Embryonic facial prominence (tissue), 1 donor: Measurements from ENCODE around the gene POLR3E.

Experiments
- DNase-seq: peaks from one replicate; pipeline ENCODE4 v3.0.0-alpha.2; 2016; ENCODE audit errors: extremely low spot score

POLR3E gene

DNA sequence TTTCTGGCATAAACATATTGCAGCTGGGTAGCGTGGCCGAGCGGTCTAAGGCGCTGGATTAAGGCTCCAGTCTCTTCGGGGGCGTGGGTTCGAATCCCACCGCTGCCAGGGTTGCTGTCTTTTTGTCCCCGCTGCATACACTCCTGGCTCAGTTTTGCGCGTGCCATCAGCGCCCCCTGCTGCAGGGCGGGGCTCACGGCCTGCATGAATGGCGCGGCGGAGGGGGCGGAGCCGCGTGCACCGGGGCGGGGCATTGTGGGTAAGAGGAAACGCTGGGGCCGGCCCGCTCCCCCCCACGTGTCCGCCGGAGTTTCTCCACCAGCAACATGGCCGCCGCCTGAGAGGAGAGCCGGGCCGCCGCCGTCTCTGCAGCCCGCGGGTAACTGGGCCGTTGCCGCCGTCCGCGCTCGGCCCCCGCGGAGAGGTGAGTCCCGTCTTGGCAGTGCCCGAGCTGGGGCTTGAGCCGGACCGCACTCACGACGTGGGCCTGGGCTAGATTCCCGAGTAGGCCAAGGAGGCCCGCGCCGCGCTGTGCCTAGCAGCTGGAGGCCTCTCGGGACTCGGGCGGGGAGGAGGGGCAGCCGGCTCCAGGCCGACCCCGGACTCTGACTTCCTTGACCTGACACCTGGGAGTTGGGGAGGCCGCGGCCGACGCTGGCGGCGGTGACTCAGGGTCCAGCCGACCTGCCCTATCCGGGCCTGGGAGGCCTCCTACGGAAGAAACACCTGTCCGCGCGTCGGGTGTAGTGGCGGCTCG is at the start of gene POLR3E:
Gene POLR3E, plus strand, starts transcription at position 296 of the 757 bp plus-strand sequence. CDS start 5,560 bp downstream, outside the sequence.
- peak; percentile 94 for DNase-seq

DNA sequence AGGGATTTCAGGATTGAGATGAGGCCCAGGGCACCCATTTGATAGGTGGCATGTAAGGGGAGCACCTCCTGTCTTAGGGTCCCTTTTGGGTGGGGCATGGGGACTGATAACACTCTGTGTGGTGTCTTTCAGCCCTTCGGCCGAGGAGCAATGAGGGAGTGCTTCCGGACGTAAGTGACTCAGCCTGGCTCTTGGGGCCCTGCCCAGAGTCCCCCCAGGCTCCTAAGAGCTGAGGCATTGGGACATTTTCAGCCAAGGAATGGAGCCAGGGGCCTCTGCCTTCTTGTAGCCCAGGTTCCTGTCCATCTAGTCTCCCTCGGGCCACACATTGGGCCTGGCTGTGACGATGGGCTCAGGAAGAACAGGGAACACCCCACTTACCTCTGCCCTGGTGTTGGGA is 46.7 kb upstream of the POLR3E start:
- DNase-seq, result no peak

DNA sequence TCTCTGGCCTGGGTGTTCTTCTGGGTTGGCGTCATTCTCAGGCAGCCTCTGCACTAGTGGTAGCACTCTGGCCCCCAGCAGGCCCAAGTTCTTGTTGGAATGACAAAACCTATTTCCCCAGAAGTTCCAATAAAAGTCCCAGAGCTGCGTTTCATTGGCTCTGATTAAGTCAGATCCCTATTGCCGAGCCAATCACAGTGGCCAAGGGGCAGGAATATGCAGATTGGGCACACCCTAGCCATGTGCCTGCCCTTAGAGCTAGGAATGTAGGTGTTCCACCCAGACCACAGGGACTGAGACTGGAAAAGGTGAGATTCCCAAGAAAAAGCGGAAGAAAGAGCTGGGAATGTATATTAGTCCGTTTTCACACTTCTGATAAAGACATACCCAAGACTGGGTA is 44.9 kb upstream of the POLR3E start:
- DNase-seq, result no peak

GRCh38 chr16:22253272-22253671 is 43.9 kb upstream of the POLR3E start:
- DNase-seq, result no peak

- DNase-seq, result no peak
These were observed 41.9 kb upstream of the POLR3E start for GRCh38 chr16:22255335-22255734.

- DNase-seq, result no peak
These were observed 39.8 kb upstream of the POLR3E start for GRCh38 chr16:22257440-22257839.

DNA sequence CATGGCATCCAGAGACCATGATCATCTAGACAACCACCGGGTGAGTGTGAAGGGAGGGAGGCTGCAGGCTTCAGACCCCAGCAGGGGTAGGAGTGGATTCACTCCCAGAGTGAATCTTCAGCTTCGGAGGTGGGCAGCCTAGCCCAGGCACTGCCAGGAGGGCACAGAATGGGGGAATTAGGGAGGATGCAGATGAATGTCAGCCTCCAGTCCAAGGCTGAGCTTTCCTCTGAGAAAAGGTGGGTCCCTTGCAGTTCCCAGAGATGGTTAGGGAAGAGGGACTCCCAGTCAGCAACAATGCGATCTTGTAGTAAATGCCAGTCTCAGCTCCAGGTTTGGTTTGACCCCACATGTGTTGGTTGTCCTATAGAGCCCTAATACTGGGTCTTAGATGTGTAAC is 36.7 kb upstream of the POLR3E start:
- no peak for DNase-seq

DNA sequence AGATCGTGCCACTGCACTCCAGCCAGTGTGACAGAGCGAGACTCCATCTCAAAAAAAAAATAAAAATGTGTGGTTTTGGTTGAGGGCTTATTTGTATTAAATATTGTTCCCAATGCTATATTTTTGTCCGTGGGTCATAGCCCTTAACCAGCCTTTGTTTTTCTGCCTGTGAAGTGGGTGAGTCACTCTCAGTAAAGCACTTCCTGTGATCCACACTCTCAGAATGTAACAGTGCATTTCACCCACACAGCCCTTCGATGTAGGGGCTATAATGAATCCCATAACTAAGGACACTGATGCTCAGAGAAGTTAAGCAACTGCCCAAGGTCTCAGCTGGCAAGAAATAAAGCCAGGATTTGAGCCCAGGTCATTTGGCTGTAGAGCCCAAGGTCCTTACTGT is 34.7 kb upstream of the POLR3E start:
- no peak for DNase-seq

- no peak for DNase-seq
These were observed 32.4 kb upstream of the POLR3E start for GRCh38 chr16:22264786-22265185.

GRCh38 chr16:22265351-22265750 is 31.9 kb upstream of the POLR3E start:
- no peak for DNase-seq

- DNase-seq, result no peak
These were observed 30.7 kb upstream of the POLR3E start for GRCh38 chr16:22266546-22266945.

- DNase-seq, result no peak
These were observed 29.4 kb upstream of the POLR3E start for GRCh38 chr16:22267764-22268163.

DNA sequence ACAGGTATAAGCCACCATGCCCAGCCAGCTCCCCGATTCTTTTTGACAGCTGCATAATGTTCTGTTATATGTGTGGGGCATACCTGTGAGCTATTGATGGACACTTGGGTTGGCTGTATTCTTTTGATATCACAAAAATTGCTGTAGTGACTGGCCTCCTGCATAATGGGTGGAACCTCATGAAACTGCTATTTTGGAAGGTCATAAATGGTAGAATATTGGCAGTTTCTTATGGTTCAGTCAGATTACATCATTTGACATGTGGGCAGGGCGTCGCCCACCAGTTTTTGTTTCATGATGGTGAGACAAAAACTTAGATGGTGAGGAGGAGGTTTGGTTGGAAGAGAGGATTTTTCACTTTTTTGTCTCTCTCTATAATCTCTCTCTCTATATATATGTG is 26.7 kb upstream of the POLR3E start:
- no peak for DNase-seq

DNA sequence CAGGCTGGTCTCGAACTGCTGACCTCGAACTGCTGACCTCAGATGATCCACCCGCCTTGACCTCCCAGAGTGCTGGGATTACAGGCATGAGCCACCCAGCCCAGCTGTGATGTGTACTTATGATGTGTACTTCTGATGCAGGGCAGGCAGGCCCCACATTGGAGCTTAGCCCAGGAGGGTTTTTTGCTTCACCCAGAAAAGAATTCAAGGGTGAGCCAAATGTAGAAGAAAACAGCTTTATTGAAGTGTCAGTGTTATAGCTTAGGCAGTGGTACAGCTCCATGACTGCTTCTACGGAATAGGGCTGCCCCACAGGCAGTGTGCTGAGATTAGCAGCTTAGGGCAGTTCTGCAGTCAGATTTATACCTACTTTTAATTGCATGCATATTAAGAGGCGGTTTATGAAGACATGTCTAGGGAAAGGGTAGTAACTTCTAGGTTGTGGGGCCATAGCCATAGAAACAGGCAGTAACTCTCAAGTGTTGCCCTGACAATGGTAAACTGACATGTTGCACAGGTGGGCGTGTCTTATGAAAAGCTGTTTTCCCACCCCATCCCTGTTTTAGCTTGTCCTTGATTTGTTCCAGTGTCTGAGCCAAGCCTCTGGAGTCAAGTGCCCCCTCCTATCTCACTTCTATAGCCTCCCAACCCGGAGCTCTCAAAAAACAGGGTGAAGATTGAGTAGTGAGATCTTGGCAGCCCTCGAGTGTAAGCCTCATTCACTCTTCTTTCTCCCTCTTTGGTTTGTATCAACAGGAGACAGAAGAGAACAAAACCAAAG is 24.1 kb upstream of the POLR3E start:
- DNase-seq, result no peak

GRCh38 chr16:22274916-22275315 is 22.3 kb upstream of the POLR3E start:
- DNase-seq, result no peak

GRCh38 chr16:22278441-22279230 is 18.6 kb upstream of the POLR3E start:
- DNase-seq, result no peak

- no peak for DNase-seq
These were observed 14.8 kb upstream of the POLR3E start for GRCh38 chr16:22282254-22282892.

DNA sequence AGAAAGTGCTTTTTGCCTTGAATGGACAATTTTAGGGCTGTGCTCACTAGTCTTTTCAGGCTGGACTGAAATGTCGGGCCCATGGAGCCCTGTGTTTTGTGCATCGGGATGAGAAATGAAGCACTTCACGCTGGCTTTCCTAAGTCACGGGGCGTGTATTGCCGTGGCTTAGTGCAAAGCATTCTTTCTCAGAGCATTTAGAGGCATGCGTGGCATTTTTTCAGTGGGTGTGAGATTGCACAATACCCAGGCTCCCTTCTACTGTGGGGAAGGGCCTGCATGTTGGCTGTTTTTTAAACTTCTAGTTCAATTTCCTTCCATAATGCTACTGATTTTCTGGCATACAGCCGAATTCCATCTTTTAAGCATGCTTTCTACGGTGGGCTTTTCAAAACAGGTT is 12.6 kb upstream of the POLR3E start:
- DNase-seq, result no peak

GRCh38 chr16:22285080-22285479 is 12.1 kb upstream of the POLR3E start:
- DNase-seq, result no peak

GRCh38 chr16:22291020-22291419 is 6.2 kb upstream of the POLR3E start:
- DNase-seq, result no peak

GRCh38 chr16:22291860-22292318 is 5.3 kb upstream of the POLR3E start:
- no peak for DNase-seq

- DNase-seq, result no peak
These were observed 4.9 kb upstream of the POLR3E start for GRCh38 chr16:22292320-22292719.
